EL (cell line): ENCODE measurements around the gene LPP.

ENCODE experiments used
- DNase-seq: peaks from one replicate; pipeline ENCODE4 v3.0.0-alpha.2; 2016

LPP gene

GRCh38 chr3:188573291-188573940, 419.5 kb downstream of the LPP start:
- DNase-seq, result no peak

- no peak for DNase-seq
These were observed 420.0 kb downstream of the LPP start for GRCh38 chr3:188573956-188574355.

- DNase-seq, result no peak
These were observed 420.9 kb downstream of the LPP start for GRCh38 chr3:188574885-188575284.

- DNase-seq, result no peak
These were observed 421.5 kb downstream of the LPP start for GRCh38 chr3:188575501-188575900.

- DNase-seq, result no peak
These were observed 423.6 kb downstream of the LPP start for GRCh38 chr3:188577539-188577938.

- DNase-seq, result peak; percentile 71
These were observed 424.8 kb downstream of the LPP start for GRCh38 chr3:188578576-188579363.

- no peak for DNase-seq
These were observed 426.3 kb downstream of the LPP start for GRCh38 chr3:188580223-188580622.

- no peak for DNase-seq
These were observed 426.7 kb downstream of the LPP start for GRCh38 chr3:188580659-188581058.

GRCh38 chr3:188581365-188581764, 427.4 kb downstream of the LPP start:
- DNase-seq, result no peak

GRCh38 chr3:188581792-188582191, 427.8 kb downstream of the LPP start:
- no peak for DNase-seq

GRCh38 chr3:188583341-188584161, 429.6 kb downstream of the LPP start:
- DNase-seq, result peak; percentile 33

- DNase-seq, result peak; percentile 80
These were observed 430.2 kb downstream of the LPP start for GRCh38 chr3:188584162-188584529.

GRCh38 chr3:188584958-188585689, 431.2 kb downstream of the LPP start:
- peak; percentile 25 for DNase-seq

GRCh38 chr3:188589071-188589470, 435.1 kb downstream of the LPP start:
- no peak for DNase-seq

- no peak for DNase-seq
These were observed 435.8 kb downstream of the LPP start for GRCh38 chr3:188589771-188590170.

- DNase-seq, result no peak
These were observed 436.6 kb downstream of the LPP start for GRCh38 chr3:188590557-188590956.

GRCh38 chr3:188594139-188594538, 440.2 kb downstream of the LPP start:
- peak; percentile 96 for DNase-seq

GRCh38 chr3:188595890-188596376, 442.0 kb downstream of the LPP start:
- DNase-seq, result peak; percentile 87

- no peak for DNase-seq
These were observed 444.9 kb downstream of the LPP start for GRCh38 chr3:188598894-188599293.

- DNase-seq, result no peak
These were observed 448.2 kb downstream of the LPP start for GRCh38 chr3:188602111-188602510.

- no peak for DNase-seq
These were observed 448.7 kb downstream of the LPP start for GRCh38 chr3:188602620-188603019.

GRCh38 chr3:188604651-188605050, 450.7 kb downstream of the LPP start:
- no peak for DNase-seq

GRCh38 chr3:188605231-188605630, 451.3 kb downstream of the LPP start:
- DNase-seq, result no peak
